ENCODE results near the gene ADGRE1. TPM values are rescaled to one million over a fixed set of nuclear protein-coding genes. Genes with fewer than 3 reads are reported as not detected.

ADGRE1 gene
- total and polyA plus RNA-seq, 2 of the 8 experiments (the other 6 are each of a cell fraction or from before 2014, with no cell fraction given), result not detected

- no peak for TF ChIP-seq CHD7 (IDR thresholded peaks at IDR 0.05; ENCODE audit: insufficient replicate concordance, low read length)
- TF ChIP-seq PHF8 (conservative IDR thresholded peaks at IDR 0.05; ENCODE audit: low read depth, low read length), result no peak
- no peak for TF ChIP-seq HDAC6 (IDR thresholded peaks at IDR 0.05; ENCODE audit: low read depth, low read length)
- TF ChIP-seq BRCA1 (IDR thresholded peaks at IDR 0.05; ENCODE audit: low read depth, low read length), result no peak
- TF ChIP-seq EZH2 (IDR thresholded peaks at IDR 0.05; ENCODE audit: low read depth, low read length, severe bottlenecking), result no peak
- TF ChIP-seq CTBP2 (IDR thresholded peaks at IDR 0.05; ENCODE audit: borderline replicate concordance, insufficient read depth, insufficient read length, low read length), result no peak
- no peak for TF ChIP-seq JUND (IDR thresholded peaks at IDR 0.05; ENCODE audit: low read length)
- TF ChIP-seq SRF (IDR thresholded peaks at IDR 0.05; ENCODE audit: low read depth, low read length), result no peak
- TF ChIP-seq HDAC2 (IDR thresholded peaks at IDR 0.05; ENCODE audit: borderline replicate concordance in 1 of 2, low read depth in 2 of 2, low read length in 2 of 2), result no peak
- no peak for TF ChIP-seq FOSL1 (IDR thresholded peaks at IDR 0.05; ENCODE audit: insufficient read depth, low read depth, low read length)
Measured at GRCh38 chr19:6842871-6843607, 44.3 kb upstream of the ADGRE1 start (continued).

Data from H1 (cell line).